ENCODE data around the gene HUS1.
A peak's percentile ranks its signal among the peaks of the same experiment; 100 is the strongest.

The HUS1 gene

GRCh38 chr7:47979832-47980181 lies 392 bp upstream of the HUS1 start:
- DNase-seq (ENCODE audit: low read depth): no peak

DNA sequence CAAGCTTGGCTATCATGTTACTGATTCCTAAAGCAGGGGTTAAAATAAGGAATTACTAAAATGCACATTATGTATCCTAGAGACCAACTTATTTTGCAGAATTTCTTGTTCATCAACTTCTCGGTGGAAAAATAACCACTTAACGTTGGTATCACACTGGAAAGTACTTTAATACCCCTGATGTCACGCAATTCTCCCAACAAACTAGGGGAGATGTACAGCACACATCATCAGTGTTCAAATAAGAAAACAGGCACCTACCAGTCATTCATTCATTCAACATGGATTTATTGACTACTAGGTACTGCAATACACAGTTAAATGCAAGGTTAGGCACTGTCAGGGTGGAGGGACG lies 648 bp downstream of the HUS1 start:
- DNase-seq (ENCODE audit: low read depth): no peak

GRCh38 chr7:47973739-47974138 lies 5.7 kb downstream of the HUS1 start:
- no peak for DNase-seq (ENCODE audit: low read depth)

DNA sequence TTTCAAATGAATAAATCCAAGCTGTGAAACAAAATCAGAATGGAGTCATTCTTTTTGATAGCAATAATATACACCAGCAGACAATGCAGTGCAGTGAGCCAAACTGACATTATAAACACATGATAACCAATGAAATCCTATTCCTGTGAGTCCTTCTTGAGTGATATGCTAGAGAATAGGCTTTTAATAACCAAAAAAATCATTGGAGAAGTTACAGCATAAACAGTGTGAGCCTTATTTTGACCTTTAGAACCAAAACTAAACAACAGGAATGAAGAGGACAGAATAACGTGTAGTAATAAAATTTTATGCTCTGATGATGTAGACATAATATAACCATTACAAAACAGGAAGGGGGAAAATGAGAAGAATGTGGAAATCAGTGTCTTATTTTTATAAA lies 8.7 kb downstream of the HUS1 start:
- DNase-seq (ENCODE audit: low read depth): no peak

- no peak for DNase-seq (ENCODE audit: low read depth)
These were observed 10.3 kb downstream of the HUS1 start for GRCh38 chr7:47968847-47969774.

- DNase-seq (ENCODE audit: low read depth): no peak
These were observed 11.7 kb downstream of the HUS1 start for GRCh38 chr7:47967708-47968107.

DNA sequence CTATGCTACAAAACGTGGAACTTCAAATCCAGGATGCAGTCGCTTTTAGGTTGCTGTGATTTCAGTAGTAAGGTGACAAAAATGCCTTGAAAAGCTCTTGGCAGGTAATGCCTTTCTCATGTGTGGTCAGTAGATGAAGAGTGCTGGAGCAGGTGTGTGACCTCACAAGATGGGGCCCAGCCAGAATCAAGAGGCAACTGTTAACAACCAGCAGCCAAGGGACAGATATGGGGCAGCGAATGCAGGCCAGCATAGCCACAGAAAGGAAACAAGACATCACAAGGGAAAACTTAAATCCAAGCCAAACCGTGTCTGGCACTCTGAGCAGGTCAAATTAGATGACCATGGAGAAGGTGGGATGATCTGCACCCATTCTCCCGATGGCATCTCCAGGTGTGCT lies 12.3 kb downstream of the HUS1 start:
- DNase-seq (ENCODE audit: low read depth): no peak

DNA sequence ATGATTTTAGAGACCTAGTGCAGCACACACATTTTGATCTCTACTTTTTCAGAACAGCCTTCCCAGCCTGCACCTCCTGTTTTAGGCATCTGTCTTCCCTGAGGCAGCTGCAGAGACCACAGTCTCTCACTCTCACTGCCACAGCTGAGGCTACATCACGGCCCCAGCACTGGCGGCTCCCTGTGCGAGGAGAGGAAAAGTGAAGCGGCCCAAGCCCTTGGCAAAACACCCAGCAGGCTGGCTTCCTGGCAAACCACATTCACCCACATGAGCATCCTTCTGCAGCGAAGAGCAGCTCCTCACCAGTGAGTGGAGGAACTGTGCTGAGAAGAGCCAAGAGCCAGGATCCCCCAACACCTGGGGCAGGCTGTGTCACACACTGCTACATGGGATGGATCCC lies 14.0 kb downstream of the HUS1 start:
- DNase-seq (ENCODE audit: low read depth): no peak

GRCh38 chr7:47962262-47962661 lies 17.2 kb downstream of the HUS1 start:
- no peak for DNase-seq (ENCODE audit: low read depth)

GRCh38 chr7:47957156-47957555 lies 22.3 kb downstream of the HUS1 start:
- DNase-seq (ENCODE audit: low read depth): no peak

GRCh38 chr7:47956220-47956619 lies 23.2 kb downstream of the HUS1 start:
- DNase-seq (ENCODE audit: low read depth): no peak

DNA sequence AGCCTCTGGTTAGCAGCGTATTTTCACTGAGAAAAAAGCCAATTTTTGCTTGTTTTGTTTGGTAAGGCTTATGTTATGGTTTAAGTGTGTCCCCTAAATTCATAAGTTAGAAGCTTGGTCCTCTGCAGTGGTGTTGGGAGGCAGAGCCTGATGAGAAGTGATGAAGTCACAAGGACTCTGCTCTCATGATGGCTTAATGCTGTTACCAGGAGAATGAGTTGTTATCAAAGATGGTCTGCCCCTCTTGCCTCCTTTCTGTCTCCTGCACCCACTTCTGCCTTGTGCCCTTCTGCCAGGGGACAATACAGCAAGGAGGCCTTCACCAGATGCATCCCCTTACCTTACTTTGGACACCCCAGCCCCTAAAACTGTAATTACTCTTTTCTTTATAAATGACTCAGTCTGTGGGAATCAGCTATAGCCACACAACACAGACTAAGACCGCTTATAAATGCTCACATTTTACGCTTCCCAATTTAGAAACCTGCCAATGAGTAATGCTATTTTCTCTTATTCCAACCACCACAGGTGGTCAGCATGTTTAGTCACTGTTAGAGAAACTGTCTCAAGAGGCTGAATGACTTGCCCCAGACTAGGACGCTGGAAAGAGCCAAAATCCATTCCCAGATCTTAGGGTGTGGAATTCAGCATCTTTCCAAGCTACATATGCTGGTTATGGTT lies 25.0 kb downstream of the HUS1 start:
- DNase-seq (ENCODE audit: low read depth): no peak

GRCh38 chr7:47953822-47954221 lies 25.6 kb downstream of the HUS1 start:
- no peak for DNase-seq (ENCODE audit: low read depth)

DNA sequence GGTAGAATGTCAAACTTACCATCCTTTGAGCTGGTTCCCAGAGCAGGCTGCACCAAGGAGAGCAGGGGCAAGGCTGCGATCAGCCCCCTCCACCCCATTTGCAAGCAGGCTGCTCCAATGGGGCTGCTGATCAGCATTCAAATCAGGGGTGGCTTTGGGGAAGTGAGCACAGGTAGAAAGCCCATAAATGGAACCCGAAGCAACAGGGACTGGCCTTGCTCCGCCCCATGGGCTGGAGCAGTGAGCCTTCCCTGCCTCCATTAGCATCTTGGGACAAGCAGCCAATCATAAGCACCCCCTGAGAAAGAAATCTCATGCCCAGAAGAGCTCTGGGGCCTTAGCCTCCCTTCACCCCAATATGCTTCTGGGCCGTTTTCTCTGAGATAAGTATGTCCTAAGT lies 27.2 kb downstream of the HUS1 start:
- no peak for DNase-seq (ENCODE audit: low read depth)

DNA sequence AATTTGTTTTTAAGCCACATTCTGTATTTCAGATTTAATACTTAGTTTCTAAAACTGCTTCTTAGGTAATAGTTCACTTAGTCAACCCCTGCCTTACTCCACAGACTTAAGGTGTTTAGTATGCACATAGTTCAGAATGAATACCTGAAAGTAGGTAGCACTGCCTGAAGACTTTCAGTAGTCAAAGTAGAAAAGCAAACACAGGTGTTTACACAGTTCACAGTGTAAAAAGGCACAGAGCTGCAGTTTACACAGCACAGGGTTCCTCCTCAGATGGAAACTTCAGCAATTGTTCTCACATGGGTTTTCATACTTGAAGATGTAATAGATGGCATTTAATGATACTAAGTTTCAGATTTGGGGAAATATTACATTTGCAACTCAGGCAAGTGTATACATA lies 28.0 kb downstream of the HUS1 start:
- DNase-seq (ENCODE audit: low read depth): no peak

GRCh38 chr7:47950714-47951113 lies 28.7 kb downstream of the HUS1 start:
- no peak for DNase-seq (ENCODE audit: low read depth)

GRCh38 chr7:47949703-47950102 lies 29.7 kb downstream of the HUS1 start:
- DNase-seq (ENCODE audit: low read depth): no peak

GRCh38 chr7:47948141-47948790 lies 31.1 kb downstream of the HUS1 start, which contains the start of gene PKD1L1:
Gene PKD1L1, minus strand, starts transcription at chr7:47948466. Its CDS starts 26 bp downstream, at chr7:47948440.
- DNase-seq (ENCODE audit: low read depth): no peak

- DNase-seq (ENCODE audit: low read depth): no peak
These were observed 32.1 kb downstream of the HUS1 start for GRCh38 chr7:47947355-47947749.

GRCh38 chr7:47946581-47947354 lies 32.6 kb downstream of the HUS1 start:
- DNase-seq (ENCODE audit: low read depth): no peak

- peak; percentile 44 for DNase-seq (ENCODE audit: low read depth)
These were observed 34.0 kb downstream of the HUS1 start for GRCh38 chr7:47945261-47946015.
